Omental fat pad (tissue), 4 donors: Measurements from ENCODE around the gene SPINK6. TPM values are rescaled to one million over a fixed set of nuclear protein-coding genes. Genes with fewer than 3 reads are reported as not detected.

Source experiments
- ATAC-seq: fragments of 150-250 bp; one replicate; pipeline ENCODE4 v1.9.1; 2016; ENCODE audit warnings: mild to moderate bottlenecking, moderate library complexity; ENCODE audit not compliant: low FRiP score
- DNase-seq: peaks from one replicate; pipeline ENCODE4 v3.0.0-alpha.2; 2019; ENCODE audit warnings: low spot score
- CTCF ChIP-seq, 3 donors: fragments of 450-650 bp; IDR thresholded peaks; one replicate each; pipeline ENCODE4 v1.5.1; 2016 to 2017; ENCODE audit warnings: antibody characterized with exemption in 3 of 3, mild to moderate bottlenecking in 3 of 3, moderate library complexity in 2 of 3
- total RNA-seq, 4 donors: library from RNA; depleted of rRNA; stranded (reverse); fragments of >200 nt; gene quantifications; one replicate each; pipeline ENCODE4 v1.1.0, GENCODE V29; 2016

SPINK6 gene
- total RNA-seq, 4 donors from 2014 or later: 1.6 TPM; not detected in 3

DNA sequence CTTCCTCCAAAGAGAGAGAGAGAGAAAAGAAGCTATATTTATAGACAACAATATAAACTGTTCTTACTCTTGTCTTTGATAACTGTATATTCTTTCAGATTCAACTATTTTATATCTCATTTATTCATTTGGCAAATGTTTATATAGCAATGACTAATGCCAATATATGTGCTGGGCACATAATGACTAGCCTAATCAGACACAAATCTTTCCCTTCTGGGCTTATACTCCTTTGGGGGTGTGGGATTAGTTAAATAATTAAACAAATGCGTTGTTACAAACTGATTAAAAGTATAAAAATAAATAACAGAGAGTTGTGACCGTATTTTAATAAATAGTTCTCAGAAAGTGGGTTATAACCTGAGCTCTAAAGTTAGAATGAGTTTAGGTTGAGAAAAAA is 30.5 kb upstream of the SPINK6 start:
- ATAC-seq (no peak), DNase-seq (no peak)
- TF ChIP-seq CTCF (IDR thresholded peaks at IDR 0.05): no peak

DNA sequence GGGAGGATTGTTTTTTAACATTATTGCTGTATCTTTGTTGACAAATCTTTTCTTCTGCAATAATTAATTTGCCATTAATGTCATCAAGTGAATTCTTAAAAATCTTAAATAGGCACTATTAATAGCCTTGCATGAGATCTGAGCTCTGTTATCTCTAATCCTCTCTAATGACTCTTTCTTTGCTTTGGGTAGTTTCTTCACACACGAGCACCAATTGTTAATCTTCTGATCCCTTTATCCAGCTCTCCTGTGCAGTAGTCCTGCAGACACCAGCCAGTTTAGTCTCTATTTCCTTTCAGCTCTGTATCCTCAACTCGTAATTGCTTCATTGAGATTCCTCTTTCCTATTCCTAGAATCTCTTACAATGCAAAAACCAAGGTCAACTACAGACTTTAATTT is 26.4 kb upstream of the SPINK6 start:
- TF ChIP-seq CTCF (IDR thresholded peaks at IDR 0.05): no peak
- ATAC-seq: no peak

DNA sequence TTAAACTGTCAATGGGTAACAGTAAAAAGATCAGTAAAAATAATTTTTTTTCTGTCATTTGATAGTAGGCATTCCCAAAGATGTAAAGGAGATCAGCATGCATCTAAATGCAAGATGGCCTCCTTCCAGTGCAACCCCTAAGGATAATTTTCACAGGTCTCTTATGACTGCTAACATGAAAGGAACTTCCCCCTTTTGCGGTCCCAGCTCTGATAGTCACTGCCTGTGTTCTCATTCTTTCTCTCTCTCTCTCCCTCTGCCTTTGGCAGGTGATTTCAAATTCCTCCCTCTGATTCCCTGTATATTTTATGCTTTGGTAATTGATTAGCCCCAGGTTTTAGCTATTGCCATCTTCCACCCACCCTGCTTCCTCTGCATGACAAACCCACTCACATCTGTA is 25.6 kb upstream of the SPINK6 start:
- no peak for DNase-seq
- TF ChIP-seq CTCF (IDR thresholded peaks at IDR 0.05): no peak
- no peak for ATAC-seq

More for the DNA sequence above, 26.4 kb upstream of the SPINK6 start:
- DNase-seq: no peak

- TF ChIP-seq CTCF (IDR thresholded peaks at IDR 0.05): no peak
These were observed 23.5 kb upstream of the SPINK6 start for GRCh38 chr5:148179234-148179824.

DNA sequence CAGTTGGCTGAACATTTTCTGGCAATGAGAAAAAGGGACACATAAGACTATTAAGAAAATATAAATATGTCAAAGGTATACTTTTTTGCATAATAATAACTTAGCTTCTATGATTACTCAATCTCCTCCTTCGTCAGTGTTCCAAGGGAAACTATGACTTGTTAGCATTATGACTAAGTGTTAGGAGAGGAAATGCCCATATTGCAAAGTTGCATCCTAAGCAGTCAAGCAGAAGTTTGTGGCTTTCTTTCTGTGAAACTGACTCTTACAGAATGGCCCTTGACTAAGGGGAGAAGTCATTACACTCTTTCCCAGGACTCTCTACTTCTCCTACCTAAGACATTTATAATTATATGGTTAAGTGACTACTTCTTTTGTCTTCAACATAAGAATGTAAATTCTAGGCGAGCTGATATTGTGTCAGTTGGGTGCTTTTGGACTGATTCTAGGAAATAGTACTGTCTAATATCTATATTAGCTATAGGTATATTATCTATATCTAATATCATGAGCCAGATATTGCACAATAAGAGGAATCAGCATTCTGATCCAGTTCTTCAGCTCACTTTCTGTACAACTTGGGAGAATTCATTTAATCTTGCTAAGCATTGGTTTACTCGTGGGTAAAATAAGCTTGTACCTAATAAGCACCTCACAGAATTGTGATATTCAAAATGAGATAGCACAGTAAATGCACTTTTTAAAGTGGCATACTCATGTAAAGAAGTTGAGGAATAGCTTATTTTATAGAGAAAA is 16.4 kb upstream of the SPINK6 start:
- TF ChIP-seq CTCF (IDR thresholded peaks at IDR 0.05): no peak
- no peak for DNase-seq
- peak; percentile 68 for ATAC-seq

More at GRCh38 chr5:148179234-148179824, 23.5 kb upstream of the SPINK6 start:
- DNase-seq (no peak), ATAC-seq (no peak)

- DNase-seq (no peak), ATAC-seq (no peak)
- TF ChIP-seq CTCF (IDR thresholded peaks at IDR 0.05): no peak
These were observed 11.8 kb upstream of the SPINK6 start for GRCh38 chr5:148191010-148191409.

- ATAC-seq (no peak), DNase-seq (no peak)
- TF ChIP-seq CTCF (IDR thresholded peaks at IDR 0.05): no peak
These were observed 9.6 kb upstream of the SPINK6 start for GRCh38 chr5:148193202-148193601.
